Astrocyte (in vitro differentiated cells and primary cell): Measurements from ENCODE around the gene FAM13C.

Experiments used
- EZH2 ChIP-seq: IDR thresholded peaks from 2 replicates; pipeline ENCODE4 v1.6.1; 2012; ENCODE audit warnings: mild to moderate bottlenecking, low read length, inconsistent platforms; ENCODE audit not compliant: insufficient read depth
- TF ChIP-seq, protein P1 (sequence below): IDR thresholded peaks from 2 replicates; pipeline ENCODE4 v1.5.1; 2011; ENCODE audit warnings: low read depth, mild to moderate bottlenecking, inconsistent platforms, low read length, moderate library complexity; ENCODE audit not compliant: insufficient read depth

DNA sequence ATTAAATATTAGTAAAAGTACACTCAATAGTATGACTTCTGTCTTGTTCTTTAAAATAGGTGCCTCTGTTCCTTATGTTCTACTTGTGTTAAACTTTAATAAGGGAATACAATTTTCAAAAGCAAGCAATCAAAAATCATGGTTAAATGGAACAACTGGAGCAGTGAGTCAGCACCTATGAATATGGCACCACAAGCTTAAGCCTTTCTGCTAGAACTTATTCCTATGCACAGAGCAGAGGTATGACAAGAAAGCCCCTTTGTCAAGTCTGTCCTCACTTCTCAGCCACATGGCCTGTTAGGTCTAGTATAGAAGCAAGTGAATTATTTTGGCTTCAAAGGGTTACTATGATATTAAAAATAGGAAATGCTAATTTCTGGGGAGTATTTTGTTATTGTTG lies 29.8 kb downstream of the FAM13C start:
- TF ChIP-seq, protein P1, sequence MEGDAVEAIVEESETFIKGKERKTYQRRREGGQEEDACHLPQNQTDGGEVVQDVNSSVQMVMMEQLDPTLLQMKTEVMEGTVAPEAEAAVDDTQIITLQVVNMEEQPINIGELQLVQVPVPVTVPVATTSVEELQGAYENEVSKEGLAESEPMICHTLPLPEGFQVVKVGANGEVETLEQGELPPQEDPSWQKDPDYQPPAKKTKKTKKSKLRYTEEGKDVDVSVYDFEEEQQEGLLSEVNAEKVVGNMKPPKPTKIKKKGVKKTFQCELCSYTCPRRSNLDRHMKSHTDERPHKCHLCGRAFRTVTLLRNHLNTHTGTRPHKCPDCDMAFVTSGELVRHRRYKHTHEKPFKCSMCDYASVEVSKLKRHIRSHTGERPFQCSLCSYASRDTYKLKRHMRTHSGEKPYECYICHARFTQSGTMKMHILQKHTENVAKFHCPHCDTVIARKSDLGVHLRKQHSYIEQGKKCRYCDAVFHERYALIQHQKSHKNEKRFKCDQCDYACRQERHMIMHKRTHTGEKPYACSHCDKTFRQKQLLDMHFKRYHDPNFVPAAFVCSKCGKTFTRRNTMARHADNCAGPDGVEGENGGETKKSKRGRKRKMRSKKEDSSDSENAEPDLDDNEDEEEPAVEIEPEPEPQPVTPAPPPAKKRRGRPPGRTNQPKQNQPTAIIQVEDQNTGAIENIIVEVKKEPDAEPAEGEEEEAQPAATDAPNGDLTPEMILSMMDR = no peak
- TF ChIP-seq EZH2 = no peak
